GM15510 (cell line): ENCODE data around the gene LAMA1.

Experiments used
- POLR2A ChIP-seq: IDR thresholded peaks from 3 replicates; pipeline ENCODE4 v1.6.1; 2011; ENCODE audit warnings: borderline replicate concordance; ENCODE audit not compliant: insufficient read length; ENCODE audit errors: extremely low read depth

Gene LAMA1

DNA sequence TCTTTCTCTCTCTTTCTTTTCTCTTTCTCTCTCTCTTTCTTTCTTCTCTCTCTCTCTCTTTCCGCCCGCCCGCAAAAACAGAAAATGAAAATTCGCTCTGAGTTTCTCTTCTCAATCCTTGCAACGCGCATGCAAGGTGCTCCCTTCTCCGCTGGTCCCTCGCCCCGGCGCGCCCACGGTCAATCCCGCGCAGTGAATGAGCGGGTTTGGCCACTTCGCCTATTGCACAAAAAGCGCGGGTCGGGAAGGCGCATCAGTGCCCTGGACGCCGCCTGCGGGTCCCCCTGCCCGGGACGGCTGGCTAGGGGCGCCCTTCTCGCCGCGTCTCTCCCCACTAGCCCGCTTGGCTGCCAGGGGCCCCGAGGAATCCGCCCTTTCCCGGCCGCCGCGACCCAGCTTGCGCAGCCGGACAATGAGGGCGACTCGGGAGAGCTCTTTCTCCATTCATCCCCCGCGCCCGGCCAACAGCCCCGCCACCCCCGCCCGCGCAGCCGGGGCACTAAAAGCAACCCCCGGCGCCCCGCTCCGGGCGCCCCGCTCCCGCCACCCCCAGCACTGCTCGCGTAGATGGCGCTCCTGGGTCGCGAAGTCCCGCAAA is 706 bp downstream of the LAMA1 start:
- no peak for TF ChIP-seq POLR2A

GRCh38 chr18:7116001-7116730 is 1.4 kb downstream of the LAMA1 start:
- no peak for TF ChIP-seq POLR2A

- TF ChIP-seq POLR2A = no peak
Observed at GRCh38 chr18:7112936-7113335, 4.7 kb downstream of the LAMA1 start.

- no peak for TF ChIP-seq POLR2A
Observed at GRCh38 chr18:7111134-7111533, 6.5 kb downstream of the LAMA1 start.

- no peak for TF ChIP-seq POLR2A
Observed at GRCh38 chr18:7105943-7106342, 11.7 kb downstream of the LAMA1 start.

- TF ChIP-seq POLR2A = no peak
Observed at GRCh38 chr18:7105268-7105667, 12.3 kb downstream of the LAMA1 start.

DNA sequence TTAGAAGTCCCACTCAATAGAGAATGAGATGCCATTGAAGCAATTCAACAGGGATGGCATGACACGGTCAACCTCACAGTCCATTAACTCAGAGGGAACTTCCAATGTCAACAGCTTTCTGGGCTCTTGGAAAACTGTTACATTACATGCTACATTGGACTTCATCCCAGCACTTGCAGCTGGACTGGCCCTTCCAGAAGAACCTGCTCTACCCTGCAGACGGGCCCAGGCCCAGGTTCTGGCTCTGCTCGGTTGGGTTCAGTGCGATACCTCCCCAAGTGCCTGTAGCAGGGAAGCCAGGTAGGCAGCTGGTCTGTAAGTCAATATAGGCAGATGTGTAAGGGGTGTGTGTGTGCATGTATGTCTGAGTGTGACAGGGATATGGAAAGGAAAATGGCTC is 12.9 kb downstream of the LAMA1 start:
- TF ChIP-seq POLR2A = no peak

- TF ChIP-seq POLR2A = no peak
Observed at GRCh38 chr18:7102131-7102530, 15.5 kb downstream of the LAMA1 start.

- no peak for TF ChIP-seq POLR2A
Observed at GRCh38 chr18:7096838-7097237, 20.8 kb downstream of the LAMA1 start.

DNA sequence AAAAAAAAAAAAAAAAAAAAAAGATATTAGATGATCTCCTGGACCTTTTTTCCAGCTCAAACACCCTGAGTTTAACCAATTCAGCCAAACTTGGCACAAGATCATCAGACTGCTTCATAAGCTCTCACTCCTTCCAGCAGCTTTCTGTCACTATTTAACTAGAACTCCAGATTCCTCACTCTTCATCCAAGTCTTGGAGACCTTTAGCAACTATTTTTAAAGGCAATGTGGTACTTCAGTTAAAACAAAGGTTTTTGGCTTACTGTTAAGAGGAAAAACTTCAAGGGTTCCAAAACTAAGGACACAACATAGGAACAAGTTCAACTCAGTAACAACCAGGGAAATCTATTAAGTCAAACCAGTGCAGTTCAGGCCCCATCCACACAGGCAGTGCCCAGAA is 23.2 kb downstream of the LAMA1 start:
- TF ChIP-seq POLR2A = no peak

DNA sequence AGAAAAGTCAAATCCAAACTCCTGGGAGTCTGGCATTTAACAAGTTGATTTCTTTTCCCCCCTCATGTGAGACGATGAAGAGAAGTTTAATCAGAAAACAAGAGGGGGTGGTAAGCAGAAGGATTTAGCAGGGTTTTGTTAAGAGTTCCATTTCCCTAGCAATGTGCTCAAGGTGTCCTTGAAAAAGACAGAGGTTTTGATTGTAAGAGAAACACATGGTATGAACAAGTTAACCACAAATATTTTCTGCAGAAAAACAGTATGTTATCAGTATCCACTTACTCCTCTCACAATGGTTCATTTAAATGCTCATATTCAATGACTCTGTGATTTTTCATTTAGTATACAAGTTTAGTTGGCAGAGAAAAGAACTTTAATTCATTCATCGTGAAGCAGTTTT is 26.8 kb downstream of the LAMA1 start:
- no peak for TF ChIP-seq POLR2A

DNA sequence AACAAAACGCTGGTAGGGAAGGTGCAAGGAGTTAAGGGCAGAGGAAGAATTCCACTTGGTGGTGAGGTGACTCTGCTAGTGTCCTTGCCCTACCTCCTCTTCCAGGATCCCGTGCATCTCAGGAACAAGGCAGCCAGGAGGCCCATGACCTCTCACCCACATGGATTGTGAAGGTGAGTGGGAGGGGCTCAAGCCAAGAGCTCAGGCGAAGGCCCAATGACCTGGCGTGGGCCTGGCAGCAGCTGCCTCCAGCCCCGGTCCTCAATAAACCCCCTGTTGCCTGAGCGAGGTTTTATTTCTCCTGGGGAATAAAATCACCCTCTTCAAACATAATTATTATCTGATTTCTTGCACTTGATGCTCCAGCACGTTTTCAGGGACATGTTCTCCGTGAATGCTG is 28.2 kb downstream of the LAMA1 start:
- no peak for TF ChIP-seq POLR2A

- no peak for TF ChIP-seq POLR2A
Observed at GRCh38 chr18:7084080-7085065, 33.2 kb downstream of the LAMA1 start.

DNA sequence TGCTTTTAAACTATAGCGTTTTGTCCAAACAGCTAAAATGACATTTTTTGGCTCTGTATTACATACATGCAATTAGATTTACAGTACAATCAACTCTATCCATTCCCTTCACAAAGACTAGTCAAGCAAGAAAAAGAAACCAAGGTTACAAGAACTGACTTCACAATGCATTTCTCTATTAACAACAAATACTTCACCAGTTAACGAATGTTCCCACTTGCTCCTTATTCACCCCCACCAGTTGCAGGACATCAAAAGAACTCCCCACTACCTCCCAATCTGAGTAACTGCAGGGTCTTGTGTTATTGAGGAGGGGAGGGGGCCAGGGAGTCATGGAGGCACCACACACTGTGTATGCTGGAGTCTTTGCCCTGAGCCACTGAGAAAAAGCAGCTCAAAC is 34.9 kb downstream of the LAMA1 start:
- no peak for TF ChIP-seq POLR2A

GRCh38 chr18:7079231-7079630 is 38.4 kb downstream of the LAMA1 start:
- no peak for TF ChIP-seq POLR2A
